Left lobe of liver (tissue), 2 donors: ENCODE data around the gene PEX12. TPM values are rescaled to one million over a fixed set of nuclear protein-coding genes. Genes with fewer than 3 reads are reported as not detected.
A peak's percentile ranks its signal among the peaks of the same experiment; 100 is the strongest.
"Not testable (repeated sequence)": the region's sequence is repeated elsewhere in the genome, so short reads cannot be mapped to it uniquely, and the experiment has no call there.

Experiments
- ATAC-seq: fragments of 200-7000 bp; cut with Tn5 transposase; one replicate; pipeline ENCODE4 v1.9.1; 2020; ENCODE audit warnings: mild to moderate bottlenecking, moderate library complexity
- DNase-seq: peaks from one replicate; pipeline ENCODE4 v3.0.0-alpha.2; 2020; ENCODE audit warnings: low spot score
- total RNA-seq: library from RNA; stranded (reverse); gene quantifications from one replicate; pipeline ENCODE4 v1.2.1, GENCODE V29; 2021
- donor health status: DM: no; HTN: no; CAD: no; lungs with moderate emphysema.
- donor health status: DM: no; HTN: yes; CAD: no.

Gene PEX12
- 5.3 TPM for total RNA-seq

DNA sequence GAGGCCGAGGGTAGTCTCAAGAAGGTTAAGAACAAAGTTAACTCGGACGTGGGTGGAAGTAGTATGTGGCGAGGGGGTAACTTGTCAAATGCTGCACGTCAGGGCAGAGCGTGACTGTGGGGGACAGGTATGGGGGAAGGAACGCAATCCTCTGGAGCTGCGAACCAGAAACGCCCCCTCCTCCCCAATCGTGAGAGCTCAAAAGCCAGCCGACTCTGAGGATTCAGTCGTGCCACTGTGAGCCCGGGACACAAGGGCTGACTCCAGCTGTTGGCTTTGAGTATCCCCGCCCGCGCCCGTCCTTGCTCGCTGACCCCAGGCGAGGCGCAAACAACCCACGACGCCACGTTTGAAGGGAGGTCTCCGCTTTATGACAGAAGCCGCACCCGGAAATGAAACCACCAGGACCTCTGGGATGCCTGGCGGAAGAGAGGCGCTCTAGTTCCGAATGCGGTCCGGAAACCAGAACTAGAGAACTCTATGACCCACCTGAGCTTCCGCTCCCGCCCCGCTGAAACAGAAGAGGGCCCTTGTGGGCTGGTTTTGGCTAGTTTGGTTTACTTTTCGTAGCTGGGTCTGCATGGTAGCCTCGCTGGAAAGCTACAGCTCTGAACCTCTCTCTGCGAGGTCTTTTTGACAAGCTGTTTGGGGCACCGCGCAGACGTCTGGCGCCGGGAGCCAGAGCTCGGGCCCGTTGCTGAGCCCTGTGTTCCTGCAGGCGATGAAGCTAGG, at the start of gene PEX12:
Gene PEX12, minus strand, starts transcription at position 375 of the 732 bp plus-strand sequence. CDS start 550 bp downstream, outside the sequence.
- ATAC-seq: peak; percentile 98
- peak; percentile 91 for DNase-seq

DNA sequence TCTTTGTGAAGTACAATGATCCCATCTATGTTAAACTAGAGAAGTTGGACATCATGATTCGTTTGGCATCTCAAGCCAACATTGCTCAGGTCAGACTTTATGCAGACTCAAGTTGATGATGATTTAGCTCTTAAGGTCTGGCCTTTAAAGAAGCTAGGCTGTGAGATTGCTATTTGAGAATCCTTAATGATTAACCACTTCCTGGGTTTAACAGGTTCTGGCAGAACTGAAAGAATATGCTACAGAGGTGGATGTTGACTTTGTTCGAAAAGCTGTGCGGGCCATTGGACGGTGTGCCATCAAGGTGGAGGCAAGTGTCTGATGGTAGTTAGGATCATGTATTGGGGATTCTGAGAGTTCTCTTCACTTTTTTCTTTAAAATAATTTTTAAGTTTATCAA, 49.0 kb upstream of the PEX12 start:
- DNase-seq: no peak
- ATAC-seq: peak; percentile 67

DNA sequence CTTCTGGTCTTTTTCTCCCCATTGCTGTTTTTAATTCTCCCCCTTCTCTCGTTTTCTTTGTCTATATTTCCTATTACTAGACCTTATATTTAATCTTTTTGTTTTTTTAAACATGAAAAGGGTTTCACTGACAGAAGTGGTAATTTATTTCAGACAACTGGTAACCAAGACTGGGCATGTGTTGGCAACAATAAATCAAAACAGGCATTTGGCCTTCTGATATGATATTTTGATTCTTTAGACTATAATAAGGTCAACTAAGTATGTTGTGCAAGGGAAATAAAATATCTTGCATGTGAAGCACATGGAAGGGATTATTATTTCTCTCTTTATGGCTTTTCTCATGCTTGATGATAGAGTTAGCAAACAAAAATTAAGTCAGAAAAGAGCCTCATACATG, 43.4 kb upstream of the PEX12 start:
- DNase-seq: no peak
- no peak for ATAC-seq

DNA sequence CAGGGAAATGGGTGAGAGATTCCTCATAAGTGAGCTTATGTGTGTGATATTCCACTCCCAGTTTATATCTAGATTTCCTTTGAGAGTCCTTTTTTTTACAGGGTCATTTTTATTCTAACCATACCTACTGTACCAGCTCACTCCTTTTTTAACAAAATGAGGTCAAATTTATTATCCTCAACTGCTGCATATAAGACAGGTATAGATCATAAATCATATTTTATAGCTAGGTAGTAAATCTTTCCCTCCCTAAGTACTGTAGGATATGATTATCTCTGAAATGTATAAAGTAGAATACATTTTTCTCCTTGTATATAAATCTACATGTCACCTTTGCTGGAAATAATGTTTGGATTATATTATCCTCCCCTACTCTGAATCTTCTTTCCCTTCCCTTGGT, 40.3 kb upstream of the PEX12 start:
- no peak for DNase-seq
- ATAC-seq: no peak

DNA sequence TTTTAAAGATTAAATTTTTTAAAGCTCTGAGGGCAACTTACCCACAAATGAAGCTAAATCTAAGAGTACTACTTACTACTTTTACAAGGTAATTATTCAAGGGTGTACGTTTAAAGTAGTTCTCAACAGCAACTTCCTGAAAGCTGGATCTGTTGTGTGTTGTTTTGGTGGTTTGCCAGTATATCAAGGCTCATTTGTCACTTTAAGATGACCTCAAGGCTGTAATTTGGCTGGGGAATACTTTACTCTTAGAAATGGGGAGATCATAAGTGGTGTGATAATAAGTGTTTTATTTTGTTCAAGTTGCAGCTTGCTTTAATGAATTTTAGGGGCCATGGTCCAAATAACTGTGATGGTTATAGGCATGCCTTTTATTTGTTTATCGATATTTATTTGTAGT, 39.1 kb upstream of the PEX12 start:
- no peak for DNase-seq
- no peak for ATAC-seq

DNA sequence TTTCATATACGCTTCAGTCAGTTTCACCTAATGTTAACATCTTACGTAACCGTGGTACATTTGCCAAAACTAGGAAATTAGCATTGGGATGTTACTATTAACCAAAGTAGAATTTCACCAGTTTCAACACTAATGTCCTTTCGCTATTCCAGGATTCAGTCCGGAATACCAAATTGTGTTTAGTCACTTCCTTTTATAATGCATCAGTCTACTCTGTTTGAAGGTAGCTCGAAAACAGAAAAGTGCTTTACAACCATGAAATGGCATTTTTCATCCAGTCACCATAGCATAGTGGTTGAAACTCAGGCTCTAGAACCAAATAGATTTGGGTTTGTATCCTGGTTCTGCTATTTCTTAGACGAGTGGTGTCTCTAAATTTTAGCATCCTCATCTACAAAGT, 38.2 kb upstream of the PEX12 start:
- ATAC-seq (no peak), DNase-seq (no peak)

DNA sequence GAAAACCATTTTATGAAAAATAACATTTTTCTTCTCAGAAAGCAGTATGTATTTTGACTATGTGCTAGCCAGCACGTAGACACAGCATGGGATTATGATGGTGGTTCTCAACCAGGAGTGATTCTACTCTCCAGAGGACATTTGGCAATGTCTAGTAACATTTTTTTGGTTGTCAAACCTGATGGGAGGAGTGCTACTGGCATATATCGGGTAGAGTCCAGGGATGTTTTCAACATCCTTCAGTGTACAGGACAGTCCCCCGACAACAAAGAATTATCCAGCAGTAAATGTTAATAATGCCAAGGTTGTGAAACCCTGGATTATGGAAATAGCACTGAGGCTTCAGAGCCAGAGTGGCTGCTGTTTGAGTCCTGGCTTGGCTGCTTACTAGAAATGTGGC, 36.4 kb upstream of the PEX12 start:
- no peak for DNase-seq
- no peak for ATAC-seq

DNA sequence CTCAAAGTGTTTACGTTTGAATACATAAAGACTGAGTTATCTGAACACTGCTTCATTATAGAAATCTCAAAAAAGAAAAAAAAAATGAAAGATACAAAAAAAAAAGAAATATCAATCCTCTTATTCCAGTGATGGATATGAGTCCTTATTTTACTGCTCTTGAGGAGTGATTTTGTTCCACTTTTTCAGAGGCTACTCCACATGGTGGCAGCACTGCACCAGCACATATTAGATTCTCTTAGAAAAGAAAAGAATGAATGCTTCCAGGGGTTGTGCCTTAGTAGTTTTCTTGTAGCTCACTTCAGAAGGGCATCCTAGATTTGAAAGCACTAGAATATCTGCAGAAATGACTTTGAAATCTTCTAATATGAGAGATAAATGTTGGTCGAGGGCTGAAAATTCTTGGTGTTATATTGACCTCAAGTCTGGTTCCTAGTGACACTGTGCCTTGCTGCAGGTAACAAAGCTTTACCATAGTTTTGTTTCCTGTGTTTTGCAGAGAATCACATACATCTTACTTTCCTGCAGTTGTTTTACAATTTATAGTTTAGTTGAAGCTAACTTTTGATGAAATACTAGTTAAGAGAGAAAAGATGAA, 34.7 kb upstream of the PEX12 start:
- DNase-seq: peak; percentile 49
- peak; percentile 86 for ATAC-seq

DNA sequence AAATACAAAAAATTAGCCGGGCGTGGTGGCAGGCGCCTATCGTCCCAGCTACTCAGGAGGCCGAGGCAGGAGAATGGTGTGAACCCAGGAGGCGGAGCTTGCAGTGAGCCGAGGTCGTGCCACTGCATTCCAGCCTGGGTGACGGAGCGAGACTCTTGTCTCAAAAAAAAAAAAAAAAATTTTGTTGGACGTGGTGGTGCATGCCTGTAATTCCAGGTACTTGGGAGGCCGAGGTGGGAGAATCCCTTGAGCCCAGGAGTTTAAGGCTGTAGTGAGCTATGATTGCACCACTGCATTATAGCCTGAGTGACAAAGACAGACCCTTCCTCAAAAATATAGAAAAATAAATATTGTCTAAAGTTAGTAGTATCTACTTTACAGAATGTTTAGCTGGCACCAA, 32.4 kb upstream of the PEX12 start:
- not testable (repeated sequence) for ATAC-seq, DNase-seq

DNA sequence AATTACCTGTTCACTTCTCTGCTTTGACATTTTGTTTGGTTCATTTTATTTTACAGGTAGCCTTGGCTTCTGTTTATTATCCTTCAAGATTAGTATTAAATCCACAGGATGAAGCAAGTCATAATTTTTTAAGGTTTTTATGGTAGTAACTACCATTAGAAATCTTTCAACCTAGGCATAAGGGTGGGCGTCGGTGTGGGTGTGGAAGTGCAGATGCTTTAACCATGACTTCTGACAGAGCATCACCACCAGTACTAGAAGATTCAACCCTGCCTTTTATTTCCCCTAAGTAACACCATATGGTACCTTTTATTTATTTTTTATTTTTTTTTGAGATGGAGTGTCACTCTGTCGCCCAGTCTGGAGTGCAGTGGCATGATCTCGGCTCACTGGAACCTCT, 31.5 kb upstream of the PEX12 start:
- ATAC-seq: no peak
- no peak for DNase-seq

DNA sequence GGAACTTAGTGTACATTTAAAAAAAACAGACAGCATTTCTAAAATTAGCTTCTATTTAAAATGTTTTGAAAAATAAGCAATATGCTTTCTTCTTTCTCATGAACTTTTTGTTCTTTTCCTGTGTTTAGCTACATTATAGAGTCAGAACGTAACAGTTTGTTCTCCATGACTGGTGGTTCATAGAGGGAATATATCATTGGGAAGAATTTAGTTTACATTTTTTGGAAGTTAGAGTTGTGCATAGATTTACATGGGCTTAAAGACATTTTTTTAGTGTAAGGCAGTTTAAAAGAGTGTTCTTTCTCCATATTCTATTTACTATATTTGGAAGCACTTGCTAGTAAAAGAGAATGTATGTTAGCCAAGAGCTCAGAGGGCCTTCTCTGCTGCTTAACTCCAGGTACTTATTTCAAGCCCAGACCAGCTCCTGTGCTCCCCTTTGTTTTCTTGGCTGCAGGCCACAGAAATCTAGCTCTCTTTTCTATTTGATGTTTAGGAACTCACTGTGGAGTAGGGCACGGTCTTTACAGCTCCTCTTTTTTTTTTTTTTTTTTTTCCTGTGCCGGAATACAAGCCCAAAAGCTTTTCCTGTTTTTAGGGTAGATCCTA, 29.0 kb upstream of the PEX12 start:
- ATAC-seq: no peak
- DNase-seq: no peak

DNA sequence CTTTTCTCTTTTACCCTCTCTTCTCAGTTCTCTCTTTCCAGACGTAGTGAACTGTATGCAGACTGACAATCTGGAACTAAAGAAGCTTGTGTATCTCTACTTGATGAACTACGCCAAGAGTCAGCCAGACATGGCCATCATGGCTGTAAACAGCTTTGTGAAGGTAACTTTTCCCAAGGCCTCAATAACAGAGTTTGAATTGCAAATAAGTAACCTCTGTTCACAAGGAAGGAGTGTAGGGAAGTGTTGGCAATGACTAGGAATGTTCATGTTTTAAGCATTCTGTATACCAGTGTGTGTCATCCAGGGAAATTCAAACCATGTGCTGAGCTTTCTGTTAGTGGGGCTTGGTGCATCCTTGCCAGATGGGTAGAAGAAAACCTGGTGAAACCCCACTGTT, 27.3 kb upstream of the PEX12 start:
- DNase-seq: no peak
- no peak for ATAC-seq

DNA sequence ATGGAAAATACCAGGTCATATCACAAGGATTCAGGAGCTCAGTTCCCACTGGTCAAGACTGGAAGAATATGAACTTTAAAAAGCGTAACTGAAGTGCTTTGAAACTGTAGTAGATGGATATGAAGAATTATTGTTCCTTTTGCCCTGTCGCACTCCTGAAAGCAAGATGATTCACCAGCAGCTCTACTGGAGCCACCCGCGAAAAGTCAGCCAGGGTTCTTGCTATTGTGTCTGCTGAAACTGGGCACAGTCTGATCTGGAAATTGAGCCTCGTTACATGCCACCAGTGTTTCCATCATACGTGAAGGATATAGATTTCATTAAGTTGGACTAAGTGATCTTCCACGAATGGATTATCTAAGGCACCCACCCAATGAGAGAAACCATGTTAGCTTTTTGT, 25.3 kb upstream of the PEX12 start:
- no peak for ATAC-seq

DNA sequence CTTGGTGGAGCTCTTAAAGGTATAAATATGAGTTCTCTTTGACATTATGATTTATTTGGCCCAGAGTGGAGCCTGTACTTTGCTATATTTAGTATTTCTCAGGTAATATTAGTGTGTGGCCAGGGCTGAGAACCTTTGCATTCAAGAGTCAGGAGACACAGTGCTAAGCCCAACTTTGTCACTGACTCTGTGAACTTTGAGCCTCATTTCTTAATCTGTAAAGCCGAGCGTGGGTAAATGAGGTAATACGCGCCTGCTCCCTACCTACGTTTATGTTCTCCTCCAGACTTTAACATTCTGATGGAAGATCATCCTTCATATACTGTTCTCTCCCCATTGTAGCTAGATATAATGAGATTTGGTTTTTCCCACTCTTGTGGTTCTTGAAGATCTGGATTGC, 19.2 kb upstream of the PEX12 start:
- no peak for DNase-seq
- peak; percentile 88 for ATAC-seq

More for the DNA sequence above, 25.3 kb upstream of the PEX12 start:
- DNase-seq: no peak

DNA sequence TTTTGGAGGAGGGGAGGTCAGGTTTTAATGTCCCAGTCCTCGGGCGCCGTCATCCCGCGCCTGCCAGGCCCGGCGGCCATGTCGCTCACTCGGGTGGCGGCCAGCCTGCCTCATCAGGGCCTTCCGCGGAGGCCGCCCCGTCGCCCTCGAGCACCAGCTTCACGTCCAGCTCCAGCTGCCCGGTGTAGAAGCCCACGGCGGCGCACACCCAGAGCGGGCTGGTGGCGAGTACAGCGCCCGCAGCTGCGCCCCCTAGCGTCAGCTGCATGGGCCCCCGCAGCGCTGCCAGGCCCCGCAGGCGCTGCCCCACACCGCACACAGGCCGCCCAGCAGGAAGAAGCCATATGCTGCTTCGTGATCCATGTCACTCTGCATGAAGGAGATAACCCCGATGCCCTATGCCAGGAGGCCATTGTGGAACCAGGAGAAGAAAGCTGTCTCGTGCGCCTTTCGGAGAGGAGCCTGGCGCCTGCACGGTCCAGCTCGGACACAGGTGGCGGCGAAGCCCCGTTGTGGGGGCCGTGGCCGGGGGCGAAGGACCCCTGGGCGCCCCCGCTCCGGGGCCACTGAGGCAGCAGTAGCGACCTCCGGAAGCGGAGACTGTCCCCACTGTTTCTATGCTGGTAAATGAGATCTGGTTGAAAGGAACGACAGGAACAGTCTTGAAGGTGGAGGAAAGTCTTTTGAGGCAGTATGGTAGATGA, 18.3 kb upstream of the PEX12 start:
- DNase-seq (no peak), ATAC-seq (no peak)

DNA sequence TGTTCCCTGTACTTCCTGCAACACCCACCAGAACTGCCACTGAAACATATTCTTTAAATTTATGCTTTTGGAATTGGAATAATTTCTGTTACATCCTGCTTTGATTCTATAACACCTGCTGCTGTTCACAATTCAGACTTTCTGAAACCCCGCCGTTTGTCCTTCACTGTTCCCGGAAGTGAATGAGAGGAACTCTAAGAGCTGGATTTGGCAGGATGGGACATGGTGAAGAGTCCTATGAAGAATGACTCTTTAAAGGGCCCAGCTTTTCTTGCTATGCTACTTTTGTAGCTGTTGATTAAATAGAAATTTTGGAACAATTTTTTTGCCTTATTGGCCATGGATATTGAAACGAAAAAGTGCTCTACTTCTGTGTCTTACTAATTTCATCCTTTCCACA, 17.7 kb upstream of the PEX12 start:
- no peak for ATAC-seq
- DNase-seq: no peak

DNA sequence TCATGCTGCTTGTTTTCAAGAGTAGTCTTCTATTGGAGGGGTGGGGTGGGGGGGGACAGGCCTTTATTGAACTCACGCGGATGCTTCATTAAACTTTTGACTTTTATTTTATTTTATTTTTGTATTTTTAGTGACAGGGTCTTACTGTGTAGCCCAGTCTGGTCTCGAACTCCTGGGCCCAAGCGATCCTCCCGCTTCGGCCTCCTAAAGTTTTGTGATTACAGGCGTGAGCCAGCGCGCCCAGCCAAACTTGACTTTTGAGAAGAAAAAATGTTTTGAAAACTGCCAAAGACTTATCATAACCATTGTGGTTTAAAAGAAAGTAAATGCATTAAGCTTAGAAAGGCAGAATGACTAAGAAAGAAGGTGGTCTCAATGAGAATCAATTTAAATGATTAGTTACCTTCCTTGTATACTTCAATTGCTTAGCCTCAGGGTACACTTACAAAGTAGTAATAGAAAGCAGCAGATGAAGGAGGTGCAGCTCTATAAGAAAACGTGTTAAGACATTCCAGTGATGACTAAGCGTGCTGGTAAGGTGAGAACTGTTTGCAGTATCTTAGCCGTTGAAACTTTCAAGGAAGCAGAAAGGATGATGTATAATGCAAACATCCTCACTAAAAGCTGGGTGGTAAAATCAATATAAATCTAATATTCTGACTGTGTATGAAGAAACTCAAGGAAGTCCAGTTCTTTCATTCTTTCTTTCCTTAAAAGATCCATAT, 10.0 kb upstream of the PEX12 start:
- DNase-seq: no peak
- ATAC-seq: no peak

DNA sequence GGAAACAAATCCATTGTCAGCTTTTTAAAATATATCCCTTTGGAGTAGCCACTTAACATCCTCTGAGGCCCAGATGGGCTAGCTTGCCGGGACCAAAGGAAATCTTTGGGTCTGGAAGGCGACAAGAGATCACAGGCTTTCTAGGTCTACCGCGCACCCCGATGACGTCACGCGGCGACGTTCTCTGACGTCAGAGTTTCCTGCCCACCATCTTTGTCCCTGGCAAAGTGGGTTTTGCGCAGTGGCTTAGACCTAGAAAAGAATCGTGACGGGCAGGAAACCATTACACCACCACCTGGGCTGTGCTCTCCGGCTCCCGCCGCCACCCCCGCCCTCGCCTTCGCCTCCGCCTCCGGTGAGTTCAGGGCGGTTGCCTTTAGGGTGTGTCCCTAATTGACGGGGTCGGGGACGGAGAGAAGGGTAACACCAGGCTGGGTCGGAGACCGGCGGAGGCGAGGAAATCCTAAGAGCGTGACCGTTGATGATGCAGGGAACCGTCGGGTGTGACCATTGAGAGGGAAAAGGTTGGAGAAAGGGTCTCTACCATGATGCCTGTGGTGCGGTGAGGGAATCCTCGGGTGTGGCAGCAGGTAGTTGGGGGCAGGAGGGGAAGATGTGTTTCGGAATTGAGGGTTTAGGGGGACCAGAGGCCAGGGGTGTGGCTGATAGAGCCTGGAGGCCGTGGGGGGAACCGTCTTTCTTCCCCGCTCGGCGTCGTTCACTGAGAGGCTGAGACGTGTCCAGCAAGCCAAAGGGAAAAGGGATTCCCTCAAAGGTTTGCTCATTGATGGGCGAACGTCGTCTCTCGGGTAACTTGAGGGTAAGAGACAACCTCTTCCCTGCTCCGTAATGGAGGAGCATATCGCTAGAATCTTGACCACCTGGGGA, 8.9 kb upstream of the PEX12 start, which contains the start of gene AP2B1:
Gene AP2B1, plus strand, starts transcription at position 249 of the 888 bp plus-strand sequence. CDS start 6,709 bp downstream, outside the sequence.
- DNase-seq: peak; percentile 92
- peak; percentile 92 for ATAC-seq

DNA sequence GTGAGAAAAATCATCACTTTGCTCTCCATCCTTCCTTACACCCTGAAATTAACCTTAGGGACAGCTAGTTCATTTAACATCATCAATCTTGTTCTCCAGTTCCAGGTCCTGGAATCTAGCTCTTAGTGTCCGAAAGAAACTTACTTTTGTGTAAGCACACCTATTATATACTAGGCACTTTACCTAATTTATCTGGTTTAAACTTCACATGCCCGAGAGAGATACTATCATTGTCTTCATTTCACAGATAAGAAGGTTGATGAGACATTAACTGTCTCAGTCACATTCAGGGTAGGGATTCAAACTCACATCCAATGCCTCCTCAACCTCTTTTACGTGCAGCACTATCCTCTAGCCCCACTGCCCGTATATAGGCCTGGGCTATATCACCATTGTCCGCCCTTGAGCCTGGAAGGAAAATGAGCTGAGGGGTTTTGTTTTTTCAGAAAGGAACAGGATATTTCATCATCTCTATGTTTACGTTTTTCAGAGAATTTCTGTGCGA, 8.2 kb upstream of the PEX12 start:
- ATAC-seq: peak; percentile 12
- no peak for DNase-seq

DNA sequence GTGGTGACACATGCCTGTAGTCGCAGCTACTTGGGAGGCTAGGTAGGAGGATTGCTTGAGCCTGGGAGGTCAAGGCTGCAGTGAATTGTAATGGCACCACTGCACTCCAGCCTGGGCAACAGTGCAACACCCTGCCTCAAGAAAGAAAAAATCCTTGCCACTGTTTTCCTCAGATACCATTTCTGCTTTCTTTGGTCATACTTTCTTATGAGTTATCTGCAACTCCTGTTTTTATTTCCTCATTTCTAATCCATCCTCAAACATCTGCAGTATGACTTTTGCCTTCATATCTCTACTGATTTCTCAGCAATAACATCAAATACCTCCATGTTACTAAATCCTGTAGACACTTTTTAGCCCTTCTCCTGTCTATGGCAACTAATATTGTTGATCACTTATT, 5.7 kb upstream of the PEX12 start:
- ATAC-seq: no peak
- no peak for DNase-seq
